HG03095 (cell line): ENCODE results near the gene ART5.

Source experiments
- ATAC-seq: cut with Tn5 transposase; IDR thresholded peaks from one replicate; pipeline ENCODE4 v1.9.1; 2021; ENCODE audit warnings: moderate library complexity; ENCODE audit not compliant: unreplicated experiment

The ART5 gene, protein sequence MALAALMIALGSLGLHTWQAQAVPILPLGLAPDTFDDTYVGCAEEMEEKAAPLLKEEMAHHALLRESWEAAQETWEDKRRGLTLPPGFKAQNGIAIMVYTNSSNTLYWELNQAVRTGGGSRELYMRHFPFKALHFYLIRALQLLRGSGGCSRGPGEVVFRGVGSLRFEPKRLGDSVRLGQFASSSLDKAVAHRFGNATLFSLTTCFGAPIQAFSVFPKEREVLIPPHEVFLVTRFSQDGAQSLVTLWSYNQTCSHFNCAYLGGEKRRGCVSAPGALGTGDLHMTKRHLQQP

DNA sequence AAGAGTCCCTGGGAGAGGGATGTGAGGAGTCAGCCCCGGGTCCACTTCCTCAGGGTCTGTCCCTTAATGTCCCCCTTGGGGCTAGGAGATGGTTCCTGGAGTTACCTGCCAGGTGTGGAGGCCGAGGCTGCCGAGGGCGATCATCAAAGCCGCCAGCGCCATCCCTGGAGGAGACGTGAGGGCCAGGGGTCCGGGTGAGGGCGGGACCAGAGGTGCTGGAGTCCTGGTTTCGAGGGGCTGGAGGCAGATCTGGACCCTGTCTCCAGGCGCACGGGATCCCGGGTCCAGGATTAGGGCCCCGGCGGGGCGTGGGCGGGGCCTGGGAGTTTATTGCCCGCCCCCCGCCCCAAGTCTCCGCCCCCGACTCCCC is at the start of gene ART5:
TSS of gene ART5 (minus strand) at position 292 of the 370 bp plus-strand sequence. CDS start at position 162, 130 bp downstream.
- ATAC-seq: no peak

DNA sequence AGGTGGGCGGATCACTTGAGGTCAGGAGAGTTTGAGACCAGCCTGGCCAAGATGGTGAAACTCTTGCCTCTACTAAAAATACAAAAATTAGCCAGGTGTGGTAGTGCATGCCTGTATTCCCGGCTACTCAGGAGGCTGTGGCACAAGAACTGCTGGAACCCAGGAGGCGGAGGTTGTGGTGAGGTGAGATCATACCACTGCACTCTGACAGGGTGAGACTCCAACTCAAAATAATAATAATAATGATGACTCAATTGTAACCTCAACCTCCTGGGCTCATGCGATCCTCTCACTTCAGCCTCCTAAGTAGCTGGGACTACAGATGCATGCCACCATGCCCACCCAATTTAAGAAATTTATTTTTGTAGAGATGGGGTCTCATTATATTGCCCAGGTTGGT is 45.0 kb upstream of the ART5 start:
- ATAC-seq: no peak

DNA sequence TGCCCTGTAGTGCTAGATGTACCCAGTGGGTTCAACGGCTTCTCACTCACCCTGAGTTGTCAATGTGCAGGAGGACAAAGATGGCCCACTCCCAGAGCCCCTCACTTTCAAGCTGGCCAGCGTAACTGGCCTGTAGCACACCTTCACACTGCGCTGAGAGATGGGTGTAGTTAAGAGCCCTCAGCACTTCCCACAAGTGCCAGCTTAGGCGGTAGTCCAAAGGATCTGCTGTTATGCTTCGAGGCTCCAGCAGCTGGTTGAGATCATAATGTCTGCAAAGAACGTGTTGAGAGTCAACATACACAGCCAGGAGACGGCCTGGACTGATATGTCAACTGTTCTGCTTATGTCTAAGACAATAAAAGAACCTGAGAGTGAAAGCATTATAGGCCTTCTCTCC is 44.1 kb upstream of the ART5 start:
- no peak for ATAC-seq

DNA sequence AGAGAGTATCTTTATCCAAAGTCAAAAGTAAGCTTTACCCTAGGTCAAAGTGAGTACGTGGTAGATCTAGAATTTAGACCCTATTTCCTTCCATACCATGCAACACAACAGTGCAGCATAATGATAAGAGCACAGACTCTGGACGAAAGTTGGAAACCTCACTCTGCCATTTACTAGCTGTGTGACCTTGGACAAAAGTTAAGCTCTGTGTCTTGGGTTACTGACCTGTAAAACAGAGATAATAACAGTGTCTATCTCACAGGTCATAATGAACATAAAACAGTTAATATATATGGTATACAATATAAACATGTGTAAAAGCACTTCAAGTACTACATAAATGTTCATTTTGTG is 43.0 kb upstream of the ART5 start:
- ATAC-seq: no peak

DNA sequence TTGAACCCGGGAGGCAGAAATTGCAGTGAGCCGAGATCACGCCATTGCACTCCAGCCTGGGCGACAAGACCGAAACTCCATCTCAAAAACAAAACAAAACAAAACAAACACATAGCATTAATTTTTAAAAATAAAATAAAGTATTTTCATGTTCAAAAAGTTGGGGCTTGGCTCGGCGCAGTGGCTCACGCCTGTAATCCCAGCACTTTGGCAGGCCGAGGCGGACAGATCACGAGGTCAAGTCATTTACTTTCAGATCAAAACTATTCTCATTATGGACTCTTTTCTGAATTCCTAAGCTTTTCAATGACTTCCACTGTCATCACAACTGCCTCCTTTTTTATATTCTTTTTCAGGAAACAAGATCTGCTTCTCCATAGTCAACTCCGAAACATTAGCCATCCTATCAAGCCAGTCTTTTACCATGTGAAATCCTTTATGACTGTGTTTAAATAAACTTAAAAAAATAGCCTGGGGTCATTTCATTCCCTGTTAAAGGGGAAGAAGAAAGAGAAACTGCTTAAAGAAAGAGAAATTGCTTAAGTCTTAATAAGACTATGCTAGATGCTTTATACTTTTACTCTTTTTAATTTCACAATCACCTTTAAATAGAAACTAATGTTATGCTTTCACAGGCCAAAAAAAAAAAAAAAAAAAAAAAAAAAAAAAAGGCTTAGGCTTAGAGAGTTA is 42.5 kb upstream of the ART5 start:
- ATAC-seq: no peak

DNA sequence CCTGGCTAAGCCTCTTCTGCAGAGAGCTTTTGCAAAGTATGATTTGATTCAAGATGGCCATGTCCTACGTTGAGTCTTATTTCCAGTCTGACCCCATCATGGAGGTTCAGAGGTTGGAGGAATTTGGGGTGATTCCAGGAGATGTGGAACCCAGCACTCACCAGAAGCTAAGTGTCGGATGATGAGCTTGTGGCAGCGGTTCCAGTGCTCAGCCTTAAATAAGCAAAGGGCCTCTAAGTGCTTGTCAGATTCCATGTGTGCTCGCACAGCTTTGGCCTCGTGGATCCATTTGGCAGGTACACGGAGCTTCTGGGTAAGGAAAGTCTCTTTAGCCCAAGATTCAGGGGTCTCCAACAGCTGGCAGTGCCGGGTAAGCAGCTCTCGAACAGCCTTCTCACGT is 41.2 kb upstream of the ART5 start:
- no peak for ATAC-seq

DNA sequence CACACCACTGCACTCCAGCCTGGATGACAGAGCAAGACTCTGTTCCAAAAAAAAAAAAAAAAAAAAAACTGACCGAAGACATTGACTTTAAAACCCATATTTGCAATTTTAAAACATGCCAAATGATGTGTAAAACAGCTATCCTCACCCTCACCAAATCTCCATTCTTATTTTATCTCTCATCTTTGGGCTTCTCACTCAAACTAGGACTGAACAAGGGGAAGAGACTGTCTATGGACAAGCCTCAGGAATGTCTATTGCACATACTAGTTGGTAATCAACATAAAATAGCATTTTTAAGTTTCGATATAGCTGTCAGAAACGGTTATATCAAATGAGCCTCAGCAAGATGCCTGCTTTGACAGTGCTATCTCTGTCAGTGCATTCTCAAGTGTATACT is 37.3 kb upstream of the ART5 start:
- no peak for ATAC-seq

DNA sequence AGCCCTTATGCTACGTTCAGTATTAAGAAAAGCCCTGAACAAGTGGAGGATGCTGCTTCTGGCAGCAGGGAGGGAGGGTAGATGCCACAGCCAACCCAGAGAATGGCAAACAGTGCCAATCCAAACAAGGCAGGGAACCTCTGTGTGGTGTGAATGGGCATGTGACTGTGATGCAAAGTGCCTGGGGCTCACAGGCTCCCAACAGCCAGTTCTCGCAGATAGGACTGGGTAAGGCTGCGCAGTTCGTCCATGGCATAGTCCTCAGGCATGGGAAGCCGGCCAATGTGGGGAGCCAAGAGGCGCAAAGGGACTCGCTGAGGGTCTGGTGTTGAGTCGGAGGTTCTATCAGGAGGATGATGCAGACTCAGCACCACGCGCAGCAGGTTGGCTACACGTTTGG is 34.2 kb upstream of the ART5 start:
- ATAC-seq: no peak

DNA sequence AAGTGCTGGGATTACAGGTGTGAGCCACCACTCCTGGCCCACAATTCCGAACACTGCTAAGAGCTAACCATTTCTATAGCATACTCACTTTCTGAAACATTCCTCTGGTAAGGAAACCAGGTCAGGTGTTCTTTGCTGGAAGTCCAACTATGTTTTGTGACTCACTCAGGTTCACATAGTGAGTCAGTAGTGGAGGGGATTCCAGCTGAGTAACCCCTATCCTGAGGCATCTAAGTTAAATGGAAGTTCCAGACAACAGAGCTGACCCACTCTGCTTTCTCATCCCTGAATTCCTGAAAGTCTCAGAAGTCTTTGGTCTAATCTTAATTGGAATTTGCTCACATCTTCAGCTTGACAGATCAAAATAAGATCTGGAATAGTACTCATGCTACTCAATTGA is 32.4 kb upstream of the ART5 start:
- no peak for ATAC-seq

DNA sequence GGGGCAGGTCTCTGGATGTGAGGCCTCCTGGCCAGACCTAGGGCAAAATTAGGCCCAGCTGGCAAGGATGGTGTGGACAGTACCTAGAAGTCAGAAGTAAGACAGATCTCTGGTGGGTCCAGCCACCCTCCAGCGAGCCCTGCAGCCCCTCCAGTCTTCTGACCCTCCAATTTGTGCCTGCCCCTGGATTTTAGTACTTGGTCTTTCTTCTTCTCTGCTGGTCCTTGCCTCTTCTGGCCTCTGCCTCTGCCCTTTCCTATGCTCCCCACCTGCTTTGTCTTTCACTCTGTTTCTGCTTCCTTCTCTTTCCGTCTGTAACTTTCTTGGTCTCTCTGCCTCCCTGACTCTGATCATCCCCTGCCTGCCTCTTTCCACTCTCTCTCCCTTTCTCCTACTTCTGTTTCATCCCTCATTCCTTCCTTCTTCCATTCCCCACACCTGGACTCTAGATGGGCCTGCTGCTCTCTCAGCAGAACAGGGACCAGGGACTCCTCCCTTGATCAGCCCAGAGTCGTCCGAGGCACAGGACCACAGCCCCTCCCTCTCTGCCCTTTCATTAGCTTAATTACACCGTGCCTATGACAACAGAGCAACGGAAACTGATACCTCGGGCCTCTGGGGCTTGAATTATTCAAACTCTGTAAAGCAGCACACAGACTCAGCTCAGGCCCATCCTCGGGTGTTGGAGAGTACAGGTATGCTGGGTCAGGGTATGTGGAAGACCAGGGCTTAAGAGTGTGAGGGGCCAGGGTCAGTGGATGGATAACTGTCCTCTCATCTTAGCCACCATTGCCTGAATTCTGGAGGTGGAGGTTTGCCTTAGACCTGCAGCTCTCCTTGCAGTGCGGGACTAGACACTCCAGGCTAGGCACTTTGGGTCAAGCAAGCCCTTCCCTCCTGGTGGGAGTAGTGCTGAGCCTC is 29.8 kb upstream of the ART5 start, which contains the start of gene CHRNA10:
TSS of gene CHRNA10 (minus strand) at position 51 of the 921 bp plus-strand sequence. CDS start 72 bp downstream, outside the sequence.
- no peak for ATAC-seq

DNA sequence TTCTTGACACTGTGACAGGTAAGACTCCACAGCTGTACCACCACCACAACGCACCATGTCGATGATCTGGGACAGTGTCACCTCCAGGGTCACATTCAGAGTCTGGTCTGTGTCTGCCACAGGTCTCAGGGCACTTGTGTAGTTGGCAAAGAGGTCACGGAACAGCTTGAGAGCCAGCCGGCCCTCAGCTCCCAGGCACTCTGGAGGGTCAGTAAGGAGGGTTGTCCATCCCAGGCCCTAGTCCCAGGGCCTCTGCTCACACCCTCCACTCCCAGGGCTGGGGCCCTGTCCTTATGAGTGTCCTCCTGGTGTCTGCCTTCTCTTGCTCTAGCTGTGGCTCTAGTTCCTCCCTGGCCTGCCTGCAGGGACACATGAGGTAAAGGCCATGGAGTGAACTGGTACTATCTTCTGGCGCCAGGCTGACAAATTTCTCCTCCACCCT is 28.0 kb upstream of the ART5 start:
- ATAC-seq: no peak

DNA sequence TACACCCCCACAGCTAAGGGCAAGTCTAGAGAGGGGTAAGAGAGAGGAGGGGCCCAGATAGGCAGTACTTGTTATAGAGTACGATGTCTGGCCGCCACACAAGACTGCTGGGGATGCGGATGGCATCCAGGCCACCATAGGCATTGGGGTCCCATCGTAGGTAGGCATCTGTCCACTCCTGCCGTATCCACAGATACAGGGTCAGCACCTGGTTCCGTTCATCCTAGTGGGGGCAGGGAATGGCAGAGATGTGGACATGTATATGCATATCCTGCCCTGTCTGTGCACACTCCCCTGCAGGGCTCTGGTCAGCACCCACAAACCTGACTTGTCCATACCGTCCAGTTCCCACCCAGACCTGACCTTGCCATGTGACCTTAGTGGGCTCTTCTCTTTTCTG is 27.3 kb upstream of the ART5 start:
- no peak for ATAC-seq

DNA sequence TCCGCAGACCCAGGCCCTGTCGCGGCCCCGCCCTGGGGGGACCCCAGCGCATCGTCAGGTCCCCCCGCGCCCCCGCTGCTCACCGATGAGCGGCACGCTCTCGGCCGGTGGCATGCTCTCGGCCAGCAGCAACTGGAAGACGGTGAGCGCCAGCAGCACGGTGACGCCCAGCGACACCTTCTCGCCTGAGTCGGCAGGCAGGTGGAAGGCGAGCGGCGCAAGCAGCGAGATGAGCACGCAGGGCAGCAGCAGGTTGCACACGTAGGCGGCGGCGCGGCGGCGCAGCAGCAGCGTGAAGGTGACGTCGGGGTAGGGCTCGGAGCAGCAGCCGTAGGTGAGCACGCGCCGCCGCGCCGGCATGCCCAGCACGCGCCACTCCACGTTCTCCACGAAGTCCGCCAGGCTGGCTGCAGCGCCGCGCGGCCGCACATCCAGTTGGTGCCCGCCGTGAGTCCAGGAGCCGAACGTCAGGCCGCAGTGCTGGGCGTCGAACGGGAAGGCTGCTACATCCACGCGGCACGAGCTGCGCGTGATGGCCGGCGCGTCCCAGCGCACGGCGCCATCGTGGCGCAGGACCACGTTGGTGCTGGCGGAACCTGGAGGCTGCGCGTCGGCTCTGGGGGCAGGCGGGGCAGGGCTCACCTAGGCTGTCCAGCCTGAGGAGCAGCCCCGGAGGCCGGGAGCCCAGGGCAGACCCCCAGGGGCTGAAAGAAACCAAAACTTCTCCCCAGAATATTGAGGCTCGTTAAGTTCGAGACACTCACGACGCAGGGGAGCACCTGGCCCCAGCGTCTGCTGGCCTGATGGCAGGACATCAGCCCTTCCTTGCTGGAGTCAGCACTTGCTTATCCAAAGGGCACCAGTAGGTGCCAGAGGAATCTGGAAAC is 25.6 kb upstream of the ART5 start:
- ATAC-seq: no peak

DNA sequence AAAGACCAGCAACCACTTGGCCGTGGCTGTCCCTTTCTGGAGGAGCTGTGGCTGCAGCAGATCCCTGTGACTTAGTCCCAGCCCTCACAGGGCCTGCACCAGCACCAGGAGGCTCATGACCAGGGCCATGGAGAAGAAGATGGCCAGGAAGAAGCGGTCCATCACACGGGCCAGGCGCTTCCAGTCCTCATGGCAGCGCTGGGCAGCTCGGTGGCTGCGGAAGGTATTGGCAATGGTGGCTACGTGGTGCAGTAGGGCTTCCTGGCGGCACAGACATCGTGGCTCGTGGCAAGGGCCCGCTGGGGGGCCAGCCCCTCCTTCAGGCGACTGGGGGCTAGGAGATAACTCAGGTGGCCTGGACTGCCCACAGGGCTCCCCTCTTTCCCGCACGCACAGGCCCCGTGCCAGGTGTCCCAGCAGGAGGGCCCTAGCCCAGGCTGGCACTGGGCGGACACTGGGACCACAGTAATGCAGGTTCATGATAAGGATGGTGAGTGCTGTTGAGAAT is 24.3 kb upstream of the ART5 start:
- ATAC-seq: no peak

DNA sequence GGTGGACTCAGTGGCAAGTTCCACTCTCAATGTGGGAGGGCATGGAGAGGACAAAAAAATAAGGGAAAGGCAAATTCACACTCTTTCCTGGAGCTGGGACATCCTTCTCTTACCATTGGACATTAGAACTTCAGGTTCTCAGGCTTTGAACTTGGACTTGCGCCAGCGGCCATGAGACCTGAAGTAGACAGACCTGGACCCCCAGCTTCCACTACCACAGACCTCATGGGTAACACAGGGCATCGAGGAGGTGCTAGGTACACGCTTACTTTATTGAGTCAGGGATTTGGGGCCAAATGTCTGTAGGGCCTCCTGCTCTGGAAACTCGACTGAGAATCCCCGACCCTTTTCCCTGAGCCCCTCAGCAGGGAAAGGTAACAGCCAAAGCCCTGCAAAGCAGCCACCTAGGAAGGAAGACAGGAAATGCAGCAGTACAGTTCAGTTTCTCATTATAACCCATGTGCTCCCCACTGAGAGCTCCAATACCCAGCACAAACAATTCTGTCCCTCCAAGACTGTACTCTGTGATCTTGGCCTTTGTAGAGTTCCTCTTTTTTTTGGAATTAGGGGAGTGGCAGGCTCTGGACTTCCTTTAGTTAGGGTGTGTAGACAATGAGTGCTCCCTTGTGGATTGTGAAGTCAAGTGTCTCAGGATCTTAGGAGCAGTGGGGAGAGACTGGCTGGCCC is 23.7 kb upstream of the ART5 start:
- ATAC-seq: no peak

DNA sequence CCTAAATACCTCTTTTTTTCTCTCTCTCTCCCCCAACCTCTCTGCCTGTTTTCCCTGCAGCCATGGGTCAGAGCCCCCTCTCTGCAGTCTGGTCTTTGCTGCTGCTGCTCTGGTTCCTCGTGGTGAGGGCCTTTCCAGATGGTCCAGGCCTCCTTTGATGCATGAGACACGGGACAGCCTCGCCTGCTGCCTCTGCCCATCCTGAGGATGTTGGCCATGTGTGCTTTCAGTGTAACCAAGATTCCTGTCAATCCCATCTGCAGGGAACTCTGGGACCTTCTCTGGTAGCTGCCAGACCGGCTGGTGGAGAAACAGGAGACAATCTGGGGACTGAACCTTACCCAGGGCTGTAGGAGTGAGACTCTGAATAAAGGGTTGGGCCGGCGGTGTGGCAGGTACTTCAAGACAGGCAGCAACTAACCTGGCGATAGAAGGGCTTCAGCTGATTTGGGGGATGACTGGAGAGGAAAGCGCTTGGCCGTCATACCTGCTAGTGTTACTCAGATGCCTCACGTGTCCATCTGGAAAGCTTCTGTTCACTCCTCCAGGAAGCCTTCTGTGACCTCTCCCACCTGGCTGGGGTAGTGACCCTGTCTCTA is 22.3 kb upstream of the ART5 start:
- no peak for ATAC-seq

DNA sequence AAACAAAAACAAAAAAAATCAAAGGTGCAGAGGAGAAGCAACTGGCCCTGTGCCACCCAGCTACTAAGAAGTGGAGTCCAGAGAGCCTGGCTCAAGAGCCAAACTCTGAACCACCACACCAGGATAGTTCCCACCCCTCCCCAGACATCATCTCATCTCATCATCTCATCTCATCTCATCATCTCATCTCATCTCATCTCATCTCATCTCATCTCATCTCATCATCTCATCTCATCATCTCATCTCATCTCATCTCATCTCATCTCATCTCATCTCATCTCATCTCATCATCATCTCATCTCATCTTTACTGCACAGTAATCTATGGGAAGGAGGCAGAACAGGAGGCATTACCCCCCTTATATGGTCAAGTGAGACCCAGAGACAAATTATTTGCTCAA is 21.1 kb upstream of the ART5 start:
- ATAC-seq: no peak

DNA sequence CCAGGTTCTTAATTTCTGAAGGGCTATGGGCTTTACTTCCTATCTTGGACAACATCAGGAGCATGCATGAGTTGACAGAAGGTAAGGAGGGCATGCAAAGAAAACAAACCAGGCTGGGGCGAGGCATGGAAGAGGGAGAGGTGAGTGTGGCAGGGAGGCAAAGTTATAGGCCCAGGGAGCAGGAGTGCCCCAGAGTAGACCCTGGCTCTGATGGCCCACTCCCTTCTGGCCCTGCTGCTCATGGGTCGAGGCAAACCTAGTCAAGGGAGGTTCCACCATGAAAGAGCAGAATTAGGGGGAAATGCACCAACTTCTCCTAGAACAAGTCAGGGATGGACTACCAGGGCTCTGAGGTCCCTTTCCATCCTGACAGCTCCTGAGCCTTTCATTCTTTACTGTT is 19.2 kb upstream of the ART5 start:
- no peak for ATAC-seq
